HPDE6-E6E7 (cell line): ENCODE data around the gene UBAC1.

Experiments
- DNase-seq: peaks from one replicate; pipeline ENCODE4 v3.0.0; 2011; ENCODE audit warnings: missing footprints; ENCODE audit errors: extremely low spot score

Gene UBAC1

DNA sequence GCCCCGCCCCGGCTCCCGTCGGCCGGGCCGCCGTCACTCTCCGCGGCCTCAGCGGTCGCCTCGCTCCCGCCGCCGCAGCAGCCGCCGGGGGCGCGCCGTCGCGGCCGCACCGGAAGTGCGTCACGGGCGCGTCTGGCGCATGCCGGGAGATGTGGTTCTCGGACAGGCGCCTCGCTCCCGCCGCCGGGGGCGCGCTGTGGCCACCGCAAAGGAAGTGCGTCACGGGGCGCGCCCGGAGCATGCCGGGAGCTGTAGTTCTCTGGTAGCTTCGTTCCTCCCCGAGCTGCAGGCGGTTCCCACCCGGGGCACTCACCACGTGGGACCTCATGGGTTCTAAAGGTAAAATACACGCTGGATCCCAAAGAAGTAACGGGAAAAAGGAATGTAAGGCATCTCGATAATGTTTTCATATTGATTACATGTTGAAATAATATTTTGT, at the start of gene UBAC1:
TSS of gene UBAC1 (minus strand) at position 97 of the 439 bp plus-strand sequence. CDS start 211 bp downstream, outside the sequence.
- DNase-seq = peak; percentile 98

DNA sequence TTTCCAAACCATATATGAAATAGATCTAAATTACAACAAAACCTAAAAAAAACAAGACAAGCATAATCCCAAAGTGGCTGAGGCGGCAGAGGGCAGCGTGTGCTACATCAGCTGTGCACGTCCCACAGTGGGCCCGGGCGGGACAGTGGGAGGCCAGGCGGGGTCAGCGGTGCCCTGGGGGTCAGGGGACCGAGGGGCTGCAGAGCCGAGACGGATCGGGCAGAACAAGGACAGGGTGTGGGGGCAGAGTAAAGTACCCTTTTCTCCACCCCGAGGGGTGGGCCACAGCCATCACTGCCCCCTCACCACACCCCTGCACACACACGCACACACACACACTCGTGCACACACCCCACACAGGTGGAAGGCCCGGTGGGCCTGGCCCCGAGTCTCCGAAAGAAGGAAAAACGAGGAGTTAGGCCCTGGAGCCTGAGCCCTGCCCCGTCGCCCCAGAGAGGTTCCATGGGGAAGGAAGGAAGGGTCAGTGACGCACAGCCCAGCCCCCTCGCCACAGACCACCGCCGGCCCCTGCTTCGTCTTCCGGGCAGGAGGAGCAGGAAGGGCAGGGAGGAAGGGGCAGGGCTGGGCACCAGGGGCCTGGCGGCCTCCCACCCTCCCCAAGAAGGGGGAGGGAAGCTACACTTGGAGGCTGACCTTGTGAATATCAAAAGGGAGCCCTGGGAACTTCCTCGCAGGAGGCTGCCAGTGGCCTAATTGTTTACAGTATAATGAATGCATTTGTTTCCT, 49.6 kb upstream of the UBAC1 start:
- DNase-seq = no peak

- DNase-seq = no peak
Observed at GRCh38 chr9:136010176-136010575, 49.0 kb upstream of the UBAC1 start.

DNA sequence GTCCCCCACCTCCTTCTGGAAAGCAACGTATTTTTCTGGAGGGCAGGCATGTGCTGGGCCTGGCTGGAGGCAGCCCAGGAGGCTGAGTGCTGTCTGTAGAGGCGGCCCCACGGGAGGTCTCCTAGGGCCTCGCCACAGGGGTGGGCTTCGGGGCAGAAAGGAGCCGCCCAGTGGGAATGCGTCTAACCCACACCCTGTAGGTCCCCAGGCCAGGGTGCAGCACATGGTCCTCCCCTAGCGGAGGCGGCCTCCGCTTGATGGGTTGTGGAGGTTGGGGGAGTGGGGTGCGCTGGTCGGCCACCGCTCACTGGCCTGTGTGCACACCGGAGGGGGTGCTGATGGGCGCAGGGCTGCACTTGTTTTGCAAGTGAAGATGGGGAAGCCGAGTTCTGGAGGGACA, 48.3 kb upstream of the UBAC1 start:
- no peak for DNase-seq

- DNase-seq = no peak
Observed at GRCh38 chr9:136008693-136008997, 47.5 kb upstream of the UBAC1 start.

DNA sequence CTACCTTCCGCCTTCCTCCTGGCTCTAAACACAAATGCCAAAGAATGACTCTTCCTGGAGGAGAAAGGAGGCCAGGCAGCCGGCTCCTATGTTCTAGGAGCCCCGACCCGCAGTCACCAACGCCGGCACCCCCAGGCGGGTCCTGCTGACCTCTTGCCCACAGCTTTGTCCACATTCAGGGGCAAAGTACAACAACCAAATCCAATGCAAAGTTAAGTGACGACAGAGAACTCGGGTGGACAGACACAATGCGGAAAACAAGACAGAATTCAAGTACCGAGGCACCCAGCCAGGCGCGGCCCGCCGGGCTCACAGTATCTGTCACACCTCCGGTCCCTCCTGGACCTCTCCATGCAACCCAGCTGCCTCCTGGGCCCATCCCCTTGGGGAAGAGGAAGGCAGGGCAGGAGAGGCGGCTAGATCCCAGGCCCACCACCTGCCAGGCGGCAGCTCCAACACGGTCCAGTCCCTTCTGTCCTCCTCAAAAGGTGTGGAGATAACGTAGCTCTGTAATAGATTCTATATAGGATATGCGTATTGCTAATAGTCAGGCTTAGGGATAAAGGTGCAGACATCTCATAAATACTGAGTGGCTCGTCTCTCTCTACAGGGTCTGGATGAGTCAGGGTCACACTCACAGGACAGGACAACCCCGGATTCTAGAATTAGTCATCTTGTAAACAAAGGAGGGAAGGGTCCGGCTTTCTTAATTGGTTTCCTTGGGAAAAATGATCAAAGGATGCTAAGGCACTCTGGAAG, 46.9 kb upstream of the UBAC1 start:
- DNase-seq = peak; percentile 26

DNA sequence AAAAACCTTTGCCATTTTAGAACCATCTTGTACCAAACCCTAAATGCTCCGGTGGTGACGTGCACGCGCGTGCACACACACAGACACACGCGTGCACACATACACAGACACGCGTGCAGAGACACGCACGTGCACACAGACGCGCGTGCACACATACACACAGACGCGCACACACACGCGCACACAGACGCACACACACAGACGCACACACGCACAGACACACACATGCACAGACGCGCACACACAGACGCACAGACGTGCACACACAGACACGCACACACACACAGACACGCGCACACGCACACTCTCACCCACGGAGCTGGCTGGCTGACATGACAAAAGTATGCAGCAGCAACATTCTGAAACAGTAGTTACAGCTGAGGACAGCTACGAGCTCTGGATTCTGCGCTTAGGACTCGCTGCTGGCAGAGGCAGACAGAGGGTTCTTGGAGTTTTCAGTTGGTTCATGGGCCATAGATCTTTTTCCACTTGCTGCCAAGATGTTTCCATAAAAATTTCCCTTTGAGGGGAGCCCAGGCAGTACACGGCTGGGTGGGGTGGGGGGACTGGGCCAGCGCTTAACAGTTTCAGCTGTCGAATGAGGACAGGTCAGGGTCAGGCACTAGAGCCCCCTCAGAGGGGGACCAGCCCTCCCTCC, 46.2 kb upstream of the UBAC1 start:
- DNase-seq = no peak

DNA sequence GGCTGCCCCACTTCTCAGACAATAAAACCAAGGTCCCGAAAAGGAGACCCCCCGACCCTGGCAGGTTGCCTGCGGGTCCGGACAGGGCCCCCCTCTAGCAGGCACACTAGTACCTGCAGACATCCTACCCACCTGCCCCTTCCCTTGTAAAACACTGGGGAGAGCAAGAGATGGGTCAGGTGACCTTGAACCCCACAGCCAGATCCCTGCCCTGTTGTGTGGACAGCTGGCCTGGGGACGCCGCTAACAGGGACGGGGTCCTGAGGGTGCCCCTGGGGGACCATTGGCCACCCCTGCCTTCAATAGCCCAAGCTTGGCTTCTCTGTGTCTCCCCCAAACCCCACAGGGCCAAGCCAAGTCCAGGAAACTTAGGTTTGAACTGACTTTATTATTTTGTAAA, 45.0 kb upstream of the UBAC1 start:
- DNase-seq = no peak

- DNase-seq = no peak
Observed at GRCh38 chr9:136004712-136005111, 43.5 kb upstream of the UBAC1 start.

DNA sequence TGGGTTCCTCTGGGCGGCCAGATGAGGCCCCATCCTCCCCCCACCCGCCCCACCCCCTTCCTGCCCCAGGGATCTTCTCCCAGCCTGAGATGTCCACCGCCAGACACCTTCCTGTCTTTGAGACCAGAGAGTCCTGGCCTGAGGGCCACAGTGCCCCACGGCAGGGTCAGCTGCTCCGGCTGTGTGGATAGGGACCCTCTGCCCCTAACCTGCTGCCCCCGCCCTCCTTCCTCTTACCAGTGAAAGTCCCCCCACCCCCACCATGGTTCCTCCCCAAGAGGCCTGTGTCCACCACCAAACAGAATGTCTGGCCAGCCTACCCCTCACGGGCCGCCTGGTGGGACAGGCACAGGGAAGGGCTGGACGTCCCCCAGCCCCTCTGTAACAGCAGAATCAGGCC, 43.0 kb upstream of the UBAC1 start:
- DNase-seq = no peak

GRCh38 chr9:136003411-136004218, 42.4 kb upstream of the UBAC1 start:
- DNase-seq = no peak

DNA sequence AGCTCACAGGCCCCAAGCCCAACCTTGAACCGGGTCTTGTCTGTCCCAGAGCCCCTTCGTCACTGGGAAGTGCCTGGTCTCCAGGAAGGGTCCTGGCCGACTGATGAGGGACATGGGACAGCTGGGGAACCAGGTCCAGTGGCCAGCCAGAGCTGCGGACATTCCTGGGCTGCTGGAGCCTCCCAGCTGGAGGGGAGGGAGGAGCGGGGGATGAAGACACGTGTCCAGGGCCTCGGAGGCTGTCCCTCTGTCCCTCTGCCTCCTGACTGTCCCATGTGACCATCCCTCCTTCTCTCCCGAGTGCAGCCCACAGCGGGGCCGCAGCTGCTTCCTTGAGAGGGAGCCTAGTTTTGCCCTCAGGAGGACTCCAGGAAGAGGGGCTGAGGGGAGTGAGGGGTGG, 41.7 kb upstream of the UBAC1 start:
- DNase-seq = no peak

DNA sequence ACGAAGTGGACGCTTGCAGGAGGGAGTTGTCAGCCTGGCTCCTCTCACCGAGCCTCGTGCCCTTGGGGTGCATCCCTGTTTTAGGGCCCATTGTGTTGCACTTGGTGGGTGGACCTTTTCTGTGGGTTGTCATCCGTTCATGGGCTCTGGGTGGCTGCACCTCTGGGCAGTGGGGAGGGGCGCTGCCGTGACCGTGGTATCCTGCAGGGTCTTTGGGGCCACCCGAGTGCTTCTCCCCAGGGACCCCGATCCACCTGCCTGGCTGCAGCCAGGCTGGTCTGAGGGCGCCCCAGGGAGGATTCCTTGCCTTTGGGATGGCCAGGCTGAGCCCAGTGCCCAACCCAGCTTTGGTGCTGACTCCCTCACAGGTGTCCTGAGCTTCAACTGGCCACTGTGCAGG, 41.0 kb upstream of the UBAC1 start:
- DNase-seq = no peak

DNA sequence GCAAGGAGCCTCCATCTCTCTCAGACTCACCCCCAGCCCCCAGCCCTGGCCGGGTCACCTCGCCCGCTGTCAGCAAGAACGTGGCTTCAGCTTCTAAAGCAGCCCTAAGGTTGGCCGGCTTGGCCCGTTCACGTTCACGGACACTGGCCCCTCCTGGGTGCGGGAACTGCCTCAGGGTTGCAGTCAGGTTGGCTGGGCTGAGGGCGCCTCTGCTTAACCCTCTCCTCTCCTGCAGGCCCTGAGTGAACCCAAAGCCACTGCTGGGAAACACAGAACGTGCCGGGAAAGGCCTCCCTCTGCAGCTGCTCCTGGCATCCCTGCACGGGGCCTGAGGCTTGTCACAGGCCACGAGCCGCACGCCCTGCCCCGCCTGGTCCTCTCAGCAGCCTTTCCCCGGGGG, 40.1 kb upstream of the UBAC1 start:
- DNase-seq = no peak

- no peak for DNase-seq
Observed at GRCh38 chr9:135998410-135999071, 37.4 kb upstream of the UBAC1 start.

GRCh38 chr9:135998016-135998380, 36.8 kb upstream of the UBAC1 start:
- no peak for DNase-seq

GRCh38 chr9:135997090-135998015, 36.2 kb upstream of the UBAC1 start:
- DNase-seq = no peak

GRCh38 chr9:135995816-135996215, 34.6 kb upstream of the UBAC1 start:
- DNase-seq = no peak

GRCh38 chr9:135994501-135995192, 33.5 kb upstream of the UBAC1 start:
- no peak for DNase-seq
